GM19438 (cell line): Measurements from ENCODE around the gene SLC22A15.
"Not testable (repeated sequence)": the region's sequence is repeated elsewhere in the genome, so short reads cannot be mapped to it uniquely, and the experiment has no call there.

Experiments
- ATAC-seq: cut with Tn5 transposase; IDR thresholded peaks from one replicate; pipeline ENCODE4 v1.9.1; 2021; ENCODE audit warnings: low read depth; ENCODE audit not compliant: unreplicated experiment

Gene SLC22A15

GRCh38 chr1:116026631-116027030 is 50.3 kb downstream of the SLC22A15 start:
- ATAC-seq, result no peak

GRCh38 chr1:116031302-116031835 is 55.1 kb downstream of the SLC22A15 start:
- ATAC-seq, result no peak

- no peak for ATAC-seq
Measured at GRCh38 chr1:116033322-116033721, 57.0 kb downstream of the SLC22A15 start.

GRCh38 chr1:116036255-116036654 is 59.9 kb downstream of the SLC22A15 start:
- no peak for ATAC-seq

- no peak for ATAC-seq
Measured at GRCh38 chr1:116038679-116039078, 62.4 kb downstream of the SLC22A15 start.

- ATAC-seq, result no peak
Measured at GRCh38 chr1:116044071-116044470, 67.8 kb downstream of the SLC22A15 start.

- not testable (repeated sequence) for ATAC-seq
Measured at GRCh38 chr1:116046933-116047332, 70.6 kb downstream of the SLC22A15 start.

GRCh38 chr1:116051896-116052295 is 75.6 kb downstream of the SLC22A15 start:
- ATAC-seq, result not testable (repeated sequence)

GRCh38 chr1:116062201-116062600 is 85.9 kb downstream of the SLC22A15 start:
- no peak for ATAC-seq

- ATAC-seq, result no peak
Measured at GRCh38 chr1:116064616-116065015, 88.3 kb downstream of the SLC22A15 start.

GRCh38 chr1:116066868-116067565 is 90.7 kb downstream of the SLC22A15 start:
- no peak for ATAC-seq

GRCh38 chr1:116067566-116067890 is 91.2 kb downstream of the SLC22A15 start:
- ATAC-seq, result no peak

GRCh38 chr1:116075575-116075974 is 99.3 kb downstream of the SLC22A15 start:
- no peak for ATAC-seq

- no peak for ATAC-seq
Measured at GRCh38 chr1:116075990-116076389, 99.7 kb downstream of the SLC22A15 start.

- ATAC-seq, result no peak
Measured at GRCh38 chr1:116076831-116077230, 100.5 kb downstream of the SLC22A15 start.

GRCh38 chr1:116078699-116079223 is 102.4 kb downstream of the SLC22A15 start:
- ATAC-seq, result no peak

- no peak for ATAC-seq
Measured at GRCh38 chr1:116087628-116088027, 111.3 kb downstream of the SLC22A15 start.

- ATAC-seq, result no peak
Measured at GRCh38 chr1:116089870-116090269, 113.6 kb downstream of the SLC22A15 start.

- no peak for ATAC-seq
Measured at GRCh38 chr1:116091083-116091482, 114.8 kb downstream of the SLC22A15 start.

GRCh38 chr1:116092752-116093489 is 116.6 kb downstream of the SLC22A15 start:
- no peak for ATAC-seq

GRCh38 chr1:116095027-116095426 is 118.7 kb downstream of the SLC22A15 start:
- ATAC-seq, result no peak
